IMR-90 (cell line): ENCODE data around the gene FAM149B1. TPM values are rescaled to one million over a fixed set of nuclear protein-coding genes. Genes with fewer than 3 reads are reported as not detected.
A peak's percentile ranks its signal among the peaks of the same experiment; 100 is the strongest.

ENCODE experiments used
- ATAC-seq: fragments of 200-7000 bp; cut with Tn5 transposase; 2 replicates; pipeline ENCODE4 v1.9.1; 2020; ENCODE audit warnings: low read depth, mild to moderate bottlenecking, moderate library complexity
- BruUV-seq: library from RNA; stranded (reverse); fragments of 400-500 nt; replicated peaks from 2 replicates; lab custom pipeline; 2021; lab: Mats Ljungman, UMichigan
- CTCF ChIA-PET: fragments of 300-600 bp; formaldehyde crosslinking; extraction: SDS; loops from one replicate; lab custom pipeline; 2021; ENCODE audit warnings: antibody characterized with exemption; lab: Yijun Ruan, JAX
- POLR2A ChIA-PET: fragments of 300-600 bp; sonication (Branson Sonifier 250); formaldehyde crosslinking; loops from one replicate; lab custom pipeline; 2022; ENCODE audit warnings: antibody characterized with exemption; ENCODE audit not compliant: unreplicated experiment; lab: Charles Lee
- DNase-seq: peaks from one replicate; pipeline ENCODE4 v3.0.0; 2013
- H2AFZ ChIP-seq: replicated peaks from 2 replicates; pipeline ENCODE3; 2013; ENCODE audit warnings: low read length, mild to moderate bottlenecking; ENCODE audit not compliant: poor library complexity
- H2AK5ac ChIP-seq: 2 replicates; pipeline ENCODE4 v1.6.1; 2013; ENCODE audit warnings: low read depth, low read length, inconsistent platforms
- H2AK9ac ChIP-seq: replicated peaks from 2 replicates; pipeline ENCODE3; 2013; ENCODE audit warnings: mild to moderate bottlenecking, low read depth, low read length, moderate library complexity; ENCODE audit not compliant: poor library complexity
- H2BK120ac ChIP-seq: 2 replicates; pipeline ENCODE4 v1.6.1; 2013; ENCODE audit warnings: low read depth, low read length, inconsistent platforms
- H2BK15ac ChIP-seq: 3 replicates; pipeline ENCODE4 v1.6.1; 2013; ENCODE audit warnings: low read depth, low read length, inconsistent platforms
- H2BK20ac ChIP-seq: 2 replicates; pipeline ENCODE4 v1.6.1; 2013; ENCODE audit warnings: low read depth, mild to moderate bottlenecking, inconsistent platforms, low read length, moderate library complexity
- H2BK5ac ChIP-seq: 2 replicates; pipeline ENCODE4 v1.6.1; 2013; ENCODE audit warnings: mild to moderate bottlenecking, low read depth, low read length, inconsistent platforms; ENCODE audit not compliant: poor library complexity, severe bottlenecking
- H3K14ac ChIP-seq: replicated peaks from 2 replicates; pipeline ENCODE4 v1.6.1; 2013; ENCODE audit warnings: low read depth, low read length, inconsistent platforms
- H3K18ac ChIP-seq: 2 replicates; pipeline ENCODE4 v1.6.1; 2013; ENCODE audit warnings: low read depth, low read length, control low read depth
- H3K23ac ChIP-seq: 2 replicates; pipeline ENCODE4 v1.6.1; 2013; ENCODE audit warnings: low read depth, low read length, inconsistent platforms
- H3K27ac ChIP-seq: 2 replicates; pipeline ENCODE4 v1.5.1; 2013; ENCODE audit warnings: mild to moderate bottlenecking, control low read depth, low read length; ENCODE audit not compliant: insufficient read depth
- H3K27me3 ChIP-seq: 2 replicates; pipeline ENCODE4 v1.6.1; 2013; ENCODE audit warnings: low read length; ENCODE audit not compliant: control insufficient read depth, insufficient read depth
- H3K36me3 ChIP-seq: 2 replicates; pipeline ENCODE4 v1.6.1; 2013; ENCODE audit warnings: low read length, mixed read lengths; ENCODE audit not compliant: control insufficient read depth, insufficient read depth
- H3K4ac ChIP-seq: 2 replicates; pipeline ENCODE4 v1.6.1; 2013; ENCODE audit warnings: low read depth, low read length, inconsistent platforms
- H3K4me1 ChIP-seq: 2 replicates; pipeline ENCODE4 v1.6.1; 2013; ENCODE audit warnings: low read length, mixed read lengths; ENCODE audit not compliant: control insufficient read depth, insufficient read depth
- H3K4me2 ChIP-seq: 2 replicates; pipeline ENCODE4 v1.6.1; 2013; ENCODE audit warnings: low read depth, mild to moderate bottlenecking, control low read depth, low read length, moderate library complexity
- H3K4me3 ChIP-seq: 2 replicates; pipeline ENCODE4 v1.5.1; 2013; ENCODE audit warnings: low read depth, mild to moderate bottlenecking, control low read depth, low read length, moderate library complexity; ENCODE audit not compliant: insufficient read depth
- H3K56ac ChIP-seq: 2 replicates; pipeline ENCODE4 v1.6.1; 2013; ENCODE audit warnings: low read length, inconsistent platforms; ENCODE audit not compliant: insufficient read depth; ENCODE audit errors: extremely low read depth
- H3K79me1 ChIP-seq, 2 experiments: 2 replicates each; pipeline ENCODE4 v1.6.1; 2013; ENCODE audit warnings: low read length in 2 of 2, inconsistent platforms in 1 of 2, low read depth in 1 of 2
- H3K9ac ChIP-seq: 2 replicates; pipeline ENCODE4 v1.6.1; 2013; ENCODE audit warnings: low read depth, low read length, control low read depth
- H3K9me1 ChIP-seq: 2 replicates; pipeline ENCODE4 v1.6.1; 2013; ENCODE audit warnings: low read length, inconsistent platforms; ENCODE audit not compliant: insufficient read depth
- H3K9me3 ChIP-seq: 2 replicates; pipeline ENCODE4 v1.6.1; 2013; ENCODE audit warnings: low read length; ENCODE audit not compliant: control insufficient read depth, insufficient read depth
- H4K20me1 ChIP-seq: 2 replicates; pipeline ENCODE4 v1.6.1; 2013; ENCODE audit warnings: low read length, inconsistent platforms; ENCODE audit not compliant: insufficient read depth
- H4K5ac ChIP-seq: 2 replicates; pipeline ENCODE4 v1.6.1; 2013; ENCODE audit warnings: mild to moderate bottlenecking, low read depth, low read length, control low read depth
- H4K8ac ChIP-seq, 2 experiments: 2 replicates each; pipeline ENCODE4 v1.6.1; 2013; ENCODE audit warnings: low read depth in 2 of 2, low read length in 2 of 2, control low read depth in 1 of 2, inconsistent platforms in 1 of 2
- H4K91ac ChIP-seq: 2 replicates; pipeline ENCODE4 v1.6.1; 2013; ENCODE audit warnings: low read depth, low read length, inconsistent platforms; ENCODE audit not compliant: insufficient read depth
- BHLHE40 ChIP-seq: fragments of 150-350 bp; IDR thresholded peaks from 2 replicates; pipeline ENCODE4 v1.6.1; 2016; ENCODE audit warnings: mild to moderate bottlenecking, low read depth, low read length
- CHD1 ChIP-seq: IDR thresholded peaks from 2 replicates; pipeline ENCODE4 v1.6.1; 2012; ENCODE audit warnings: low read depth, low read length, improper control_type of control experiment
- CTCF ChIP-seq: conservative IDR thresholded peaks from 2 replicates; pipeline ENCODE4 v1.5.1; 2012; ENCODE audit warnings: mild to moderate bottlenecking, low read depth, low read length, improper control_type of control experiment
- ELK1 ChIP-seq: fragments of 150-350 bp; IDR thresholded peaks from 2 replicates; pipeline ENCODE4 v1.6.1; 2016; ENCODE audit warnings: low read depth, mild to moderate bottlenecking, low read length, moderate library complexity, borderline replicate concordance
- FOS ChIP-seq: fragments of 150-350 bp; IDR thresholded peaks from 2 replicates; pipeline ENCODE4 v1.6.1; 2016; ENCODE audit warnings: low read depth, low read length
- MAFK ChIP-seq: IDR thresholded peaks from 2 replicates; pipeline ENCODE4 v1.6.1; 2012; ENCODE audit warnings: low read depth, low read length, improper control_type of control experiment
- MAZ ChIP-seq: IDR thresholded peaks from 2 replicates; pipeline ENCODE4 v1.6.1; 2012; ENCODE audit warnings: low read depth, mild to moderate bottlenecking, low read length, improper control_type of control experiment, moderate library complexity, borderline replicate concordance
- MXI1 ChIP-seq: IDR thresholded peaks from 2 replicates; pipeline ENCODE4 v1.6.1; 2012; ENCODE audit warnings: low read depth, mild to moderate bottlenecking, low read length, moderate library complexity, borderline replicate concordance
- NFE2L2 ChIP-seq: fragments of 150-350 bp; IDR thresholded peaks from 2 replicates; pipeline ENCODE4 v1.6.1; 2016; ENCODE audit warnings: low read depth, mild to moderate bottlenecking, low read length
- POLR2A ChIP-seq: IDR thresholded peaks from 2 replicates; pipeline ENCODE4 v1.6.1; 2012; ENCODE audit warnings: mild to moderate bottlenecking, low read depth, low read length
- RAD21 ChIP-seq: IDR thresholded peaks from 2 replicates; pipeline ENCODE4 v1.6.1; 2012; ENCODE audit warnings: low read length, improper control_type of control experiment
- RCOR1 ChIP-seq: IDR thresholded peaks from 2 replicates; pipeline ENCODE4 v1.6.1; 2012; ENCODE audit warnings: mild to moderate bottlenecking, low read length, improper control_type of control experiment; ENCODE audit not compliant: insufficient replicate concordance
- USF2 ChIP-seq: fragments of 150-350 bp; IDR thresholded peaks from 2 replicates; pipeline ENCODE4 v1.6.1; 2017; ENCODE audit warnings: mild to moderate bottlenecking, antibody characterized with exemption, low read length, low read depth
- WGBS, 2 experiments: methylation state at CpG; one replicate each; pipeline versions ENCODE4 v1.1.5 to v1.1.7; 2013; ENCODE audit warnings: missing lambda C conversion rate in 2 of 2; ENCODE audit not compliant: insufficient read length in 1 of 2; ENCODE audit errors: extremely low coverage in 2 of 2; 5-methylcytosine and 5-hydroxymethylcytosine counted together
- dilution Hi-C: fragments of 300-500 bp; cut with HindIII; formaldehyde crosslinking; loops from one replicate; pipeline ENCODE4 v1.14.3; 2018; ENCODE audit warnings: low sequenced_read_pairs; ENCODE audit not compliant: unreplicated experiment
- in situ Hi-C: fragments of 300-500 bp; cut with MboI; formaldehyde crosslinking; loops from 3 replicates; pipeline ENCODE4 v1.14.3; 2019; ENCODE audit warnings: low sequenced_read_pairs, inconsistent platforms, mixed read lengths
- intact Hi-C: fragments of 100-400 bp; cut with micrococcal nuclease; formaldehyde crosslinking; loops from 2 replicates; pipeline ENCODE4 v1.10.0; 2022
- polyA plus RNA-seq, 3 experiments: library from polyadenylated mRNA; depleted of rRNA; stranded (reverse); fragments of >200 nt; gene quantifications; 2 replicates each; pipeline ENCODE4 v1.2.3, GENCODE V29; 2012; ENCODE audit warnings: low replicate concordance in 1 of 3
- total RNA-seq: library from RNA; depleted of rRNA; stranded (reverse); fragments of >200 nt; gene quantifications from 2 replicates; pipeline ENCODE4 v1.2.3, GENCODE V29; 2012

FAM149B1 gene
- total and polyA plus RNA-seq, 2 of the 4 experiments (the other 2 are of a cell fraction): 21.7 to 28.3 TPM

- no peak for TF ChIP-seq MAFK
Observed at GRCh38 chr10:73244866-73245477, 77.1 kb downstream of the FAM149B1 start (continued).

- H3K4me1 ChIP-seq: peaks cover 7% of the 10 kb centered on the region
- in situ Hi-C loops: no loop called here
- no peak overlapping the region for H4K91ac ChIP-seq
- no peaks in the 10 kb centered on the region for H3K27me3 ChIP-seq
- no peaks in the 10 kb centered on the region for H4K20me1 ChIP-seq
- POLR2A ChIA-PET: no interaction called here
- peak overlapping the region; percentile 83 for H3K56ac ChIP-seq
- ATAC-seq: no peak
- dilution Hi-C loops: no loop called here
- peak overlapping the region; percentile 83 for H3K9ac ChIP-seq
- BruUV-seq: no TSS peak
- H3K18ac ChIP-seq: no peak overlapping the region; the same call in 1 of the 2 replicates
- peak overlapping the region; percentile 70; the same call in 1 of the 2 replicates for H3K4ac ChIP-seq
- no CpG with 5 or more reads among the region's 8 CpGs for WGBS, 2 experiments
- intact Hi-C loops: no loop called here
- H3K9me1 ChIP-seq: no peaks in the 10 kb centered on the region; the same call in 1 of the 2 replicates
- no peak overlapping the region for H2BK15ac ChIP-seq
- H2BK20ac ChIP-seq: no peak overlapping the region
- no peak overlapping the region for H2AK9ac ChIP-seq
- no peak overlapping the region; the same call in 1 of the 2 replicates for H4K5ac ChIP-seq
- TF ChIP-seq MAZ (no peak), BHLHE40 (no peak), CTCF (no peak), MAFK (no peak), USF2 (no peak), FOS (no peak), ELK1 (no peak), CHD1 (no peak), RAD21 (no peak), MXI1 (no peak), POLR2A (no peak), RCOR1 (no peak), NFE2L2 (no peak)
- peak overlapping the region; percentile 28 for H2BK5ac ChIP-seq
- H3K4me2 ChIP-seq: peak overlapping the region; percentile 95
- H3K27ac ChIP-seq: peak overlapping the region; percentile 77
- H2AK5ac ChIP-seq: no peak overlapping the region; the same call in 1 of the 2 replicates
- peak overlapping the region; percentile 88 for H3K4me3 ChIP-seq
- peaks cover 17 to 39% of the 10 kb centered on the region in 2 experiments for H3K79me1 ChIP-seq
- CTCF ChIA-PET: no interaction called here
- peak overlapping the region; percentile 81 for H3K14ac ChIP-seq
- no peak overlapping the region for H2BK120ac ChIP-seq
- H3K23ac ChIP-seq: peak overlapping the region; percentile 97; the same call in 1 of the 2 replicates
- DNase-seq: no peak
- peak overlapping the region; percentile 88 for H2AFZ ChIP-seq
- H3K9me3 ChIP-seq: no peaks in the 10 kb centered on the region
- peak overlapping the region; percentile 81 to 85 for H4K8ac ChIP-seq
- peaks cover 18% of the 10 kb centered on the region for H3K36me3 ChIP-seq
Observed at GRCh38 chr10:73246322-73246645, 78.4 kb downstream of the FAM149B1 start.
